Cardiac muscle cell (in vitro differentiated cells and primary cell): ENCODE measurements around the gene SIAH3. TPM values are rescaled to one million over a fixed set of nuclear protein-coding genes. Genes with fewer than 3 reads are reported as not detected.
"Not testable (repeated sequence)": the region's sequence is repeated elsewhere in the genome, so short reads cannot be mapped to it uniquely, and the experiment has no call there.

Source experiments
- DNase-seq, 2 donors: peaks; one replicate each; pipeline versions ENCODE4 v3.0.0 to v3.0.0-alpha.2; 2010 to 2017; ENCODE audit warnings: low read depth in 1 of 2, low spot score in 1 of 2
- H3K27ac ChIP-seq: fragments of 200-600 bp; sonication (generic); 2 replicates; pipeline ENCODE4 v1.5.1; 2016
- H3K27me3 ChIP-seq: fragments of 200-600 bp; sonication (generic); 2 replicates; pipeline ENCODE4 v1.6.0; 2016; ENCODE audit warnings: control low read depth
- H3K36me3 ChIP-seq: fragments of 200-600 bp; sonication (generic); 2 replicates; pipeline ENCODE4 v1.5.1; 2016; ENCODE audit warnings: control low read depth
- H3K4me1 ChIP-seq: fragments of 200-600 bp; sonication (generic); 2 replicates; pipeline ENCODE4 v1.8.1; 2017; ENCODE audit warnings: low read depth, mild to moderate bottlenecking, mixed run types
- H3K4me3 ChIP-seq: fragments of 200-600 bp; sonication (generic); 2 replicates; pipeline ENCODE4 v1.5.1; 2016; ENCODE audit warnings: mild to moderate bottlenecking
- H3K9me3 ChIP-seq: fragments of 200-600 bp; sonication (generic); 2 replicates; pipeline ENCODE4 v1.5.1; 2017; ENCODE audit warnings: low read depth, mild to moderate bottlenecking, control low read depth
- polyA plus RNA-seq: library from polyadenylated mRNA; unstranded; fragments of >200 nt; fragmentation: Nextera tagmentation; extraction: Ambion mirVana; gene quantifications from 2 replicates; pipeline ENCODE4 v1.2.1, GENCODE V29; 2016
- total RNA-seq: library from RNA; depleted of rRNA; stranded (reverse); fragments of >200 nt; gene quantifications from 2 replicates; pipeline ENCODE4 v1.2.3, GENCODE V29; 2016
- TF ChIP-seq, protein P1 (sequence below): IDR thresholded peaks from 2 replicates; pipeline ENCODE4 v1.5.1; 2012; ENCODE audit warnings: low read depth, mild to moderate bottlenecking, low read length

SIAH3 gene
- total and polyA plus RNA-seq, 2 experiments from 2014 or later: 1.3 to 3.9 TPM

DNA sequence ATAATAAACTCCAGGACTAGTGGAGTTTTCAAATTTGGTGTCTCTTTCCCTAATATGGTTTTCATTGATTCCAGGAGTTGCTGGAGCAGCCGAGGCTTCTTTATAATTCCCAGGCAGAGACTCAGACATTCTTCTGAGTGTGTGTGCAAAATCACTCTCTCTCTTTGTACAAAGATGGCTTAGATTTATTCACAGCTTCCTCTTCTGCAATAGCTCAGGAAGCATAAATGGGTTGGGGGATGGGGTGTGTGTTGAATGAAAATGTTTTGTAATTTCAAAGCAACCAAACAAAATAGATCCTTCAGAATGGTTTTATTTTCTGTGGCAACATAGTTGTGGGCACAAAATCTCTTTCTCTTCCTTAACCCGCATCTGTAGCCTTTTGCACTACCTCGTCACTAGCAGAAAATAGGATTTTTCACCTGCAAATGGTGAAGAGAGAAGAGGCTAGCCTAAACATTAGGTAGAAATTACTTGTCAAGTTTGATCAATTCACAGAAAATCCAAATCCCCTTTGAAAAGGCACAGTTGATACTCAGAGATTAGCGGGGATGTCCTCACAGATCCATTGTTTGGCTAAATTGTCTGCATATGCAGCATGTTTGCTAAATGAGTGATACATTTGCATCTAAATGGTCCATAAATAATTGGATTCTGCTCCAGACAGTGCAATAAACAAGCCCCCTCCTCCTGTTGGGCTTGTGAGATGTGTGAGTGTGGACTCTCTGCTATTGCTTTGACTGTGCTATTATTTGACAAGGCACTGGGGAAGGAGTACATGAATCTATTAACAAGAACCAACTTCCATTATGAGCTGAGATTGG lies 82.7 kb downstream of the SIAH3 start:
- Histone ChIP-seq H3K4me3 (no peak overlapping the region), H3K9me3 (no peaks in the 10 kb centered on the region), H3K27ac (no peak overlapping the region), H3K36me3 (no peaks in the 10 kb centered on the region), H3K4me1 (peaks cover 18% of the 10 kb centered on the region), H3K27me3 (peaks cover 4% of the 10 kb centered on the region)
- DNase-seq: no peak
- TF ChIP-seq, protein P1, sequence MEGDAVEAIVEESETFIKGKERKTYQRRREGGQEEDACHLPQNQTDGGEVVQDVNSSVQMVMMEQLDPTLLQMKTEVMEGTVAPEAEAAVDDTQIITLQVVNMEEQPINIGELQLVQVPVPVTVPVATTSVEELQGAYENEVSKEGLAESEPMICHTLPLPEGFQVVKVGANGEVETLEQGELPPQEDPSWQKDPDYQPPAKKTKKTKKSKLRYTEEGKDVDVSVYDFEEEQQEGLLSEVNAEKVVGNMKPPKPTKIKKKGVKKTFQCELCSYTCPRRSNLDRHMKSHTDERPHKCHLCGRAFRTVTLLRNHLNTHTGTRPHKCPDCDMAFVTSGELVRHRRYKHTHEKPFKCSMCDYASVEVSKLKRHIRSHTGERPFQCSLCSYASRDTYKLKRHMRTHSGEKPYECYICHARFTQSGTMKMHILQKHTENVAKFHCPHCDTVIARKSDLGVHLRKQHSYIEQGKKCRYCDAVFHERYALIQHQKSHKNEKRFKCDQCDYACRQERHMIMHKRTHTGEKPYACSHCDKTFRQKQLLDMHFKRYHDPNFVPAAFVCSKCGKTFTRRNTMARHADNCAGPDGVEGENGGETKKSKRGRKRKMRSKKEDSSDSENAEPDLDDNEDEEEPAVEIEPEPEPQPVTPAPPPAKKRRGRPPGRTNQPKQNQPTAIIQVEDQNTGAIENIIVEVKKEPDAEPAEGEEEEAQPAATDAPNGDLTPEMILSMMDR: no peak

DNA sequence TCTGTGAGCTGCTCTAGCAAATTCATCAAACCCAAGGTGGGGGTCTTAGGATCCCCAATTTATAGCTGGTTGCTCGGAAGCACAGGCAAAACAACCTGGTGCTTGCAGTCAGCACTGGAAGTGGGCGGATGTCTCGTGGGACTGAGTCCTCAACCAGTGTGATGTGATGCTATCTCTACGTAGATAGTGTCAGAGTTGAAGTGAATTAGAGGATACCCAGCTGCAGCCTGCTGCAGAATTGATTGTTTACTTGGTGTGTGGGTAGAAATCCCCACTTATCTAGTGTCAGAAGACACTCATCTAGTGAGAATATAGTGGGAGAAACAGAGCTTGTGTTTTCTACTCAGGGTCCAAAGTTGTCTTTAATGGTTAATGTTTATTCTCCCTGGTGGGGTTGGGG lies 86.1 kb downstream of the SIAH3 start:
- Histone ChIP-seq H3K27ac (no peak overlapping the region), H3K27me3 (peaks cover 4% of the 10 kb centered on the region), H3K4me3 (no peak overlapping the region), H3K36me3 (no peaks in the 10 kb centered on the region), H3K9me3 (no peaks in the 10 kb centered on the region), H3K4me1 (peaks cover 18% of the 10 kb centered on the region)
- DNase-seq: no peak
- TF ChIP-seq, protein P1: no peak

DNA sequence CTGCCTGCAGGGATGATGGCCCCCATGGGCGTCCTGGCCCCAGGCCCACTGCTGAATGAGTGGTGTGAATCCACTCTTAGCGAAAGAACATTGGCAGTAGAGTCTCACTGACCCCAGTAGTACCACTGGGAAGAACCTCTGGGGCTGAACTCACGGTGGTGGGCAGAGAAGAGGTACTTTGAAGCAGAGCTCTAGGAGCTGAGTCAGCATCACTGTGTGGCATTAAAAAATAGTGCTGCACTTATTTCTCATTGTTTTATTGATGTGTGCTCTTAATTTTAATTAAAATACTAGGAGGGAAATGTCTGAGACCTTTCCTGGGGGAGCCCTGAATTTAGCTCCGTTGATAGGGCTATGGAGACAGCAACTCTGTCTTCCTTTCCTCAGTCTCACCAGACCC lies 88.1 kb downstream of the SIAH3 start:
- TF ChIP-seq, protein P1: no peak
- no peak overlapping the region for H3K4me3 ChIP-seq
- H3K27ac ChIP-seq: no peak overlapping the region
- H3K36me3 ChIP-seq: no peaks in the 10 kb centered on the region
- no peaks in the 10 kb centered on the region for H3K9me3 ChIP-seq
- H3K4me1 ChIP-seq: peaks cover 5% of the 10 kb centered on the region
- H3K27me3 ChIP-seq: no peaks in the 10 kb centered on the region
- no peak for DNase-seq

DNA sequence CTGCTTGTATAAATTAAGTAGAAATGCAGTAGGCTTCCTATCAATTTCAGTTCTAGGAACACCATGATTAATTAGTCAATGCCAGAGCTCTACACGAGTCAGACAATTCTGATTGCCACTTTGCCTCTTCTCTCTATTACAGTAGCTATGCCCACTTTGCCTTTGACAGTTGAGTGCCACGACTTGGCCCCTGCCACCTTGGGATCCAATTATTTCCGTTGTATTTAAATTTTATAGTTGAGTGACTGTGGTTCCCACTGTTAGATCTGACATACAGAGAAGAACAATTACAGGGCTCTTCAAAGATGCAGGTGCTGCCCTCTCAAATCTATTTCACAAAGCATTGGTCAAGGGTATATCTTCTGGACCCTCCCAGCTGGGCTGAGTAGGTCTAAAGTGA lies 94.0 kb downstream of the SIAH3 start:
- H3K4me1 ChIP-seq, DNase-seq, H3K4me3 ChIP-seq, H3K27me3 ChIP-seq, H3K9me3 ChIP-seq, H3K36me3 ChIP-seq, H3K27ac ChIP-seq: not testable (repeated sequence)

DNA sequence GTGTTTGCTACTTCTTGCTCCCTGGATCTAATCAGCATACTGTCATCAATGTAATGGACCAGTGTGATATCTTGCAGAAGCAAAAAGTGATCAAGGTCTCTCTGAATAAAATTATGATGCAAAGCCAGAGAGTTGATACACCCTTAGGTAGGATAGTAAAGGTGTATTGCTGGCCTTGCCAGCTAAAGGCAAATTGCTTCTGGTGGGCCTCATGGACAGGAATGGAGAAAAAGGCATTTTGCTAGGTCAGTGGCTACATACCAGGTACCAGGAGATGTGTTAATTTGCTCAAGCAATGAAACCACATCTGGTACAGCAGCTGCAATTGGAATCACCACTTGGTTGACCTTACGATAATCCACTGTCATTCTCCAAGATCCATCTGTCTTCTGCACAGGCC lies 95.1 kb downstream of the SIAH3 start:
- not testable (repeated sequence) for H3K27me3 ChIP-seq, H3K4me3 ChIP-seq, DNase-seq, H3K36me3 ChIP-seq, H3K4me1 ChIP-seq, H3K9me3 ChIP-seq, H3K27ac ChIP-seq

DNA sequence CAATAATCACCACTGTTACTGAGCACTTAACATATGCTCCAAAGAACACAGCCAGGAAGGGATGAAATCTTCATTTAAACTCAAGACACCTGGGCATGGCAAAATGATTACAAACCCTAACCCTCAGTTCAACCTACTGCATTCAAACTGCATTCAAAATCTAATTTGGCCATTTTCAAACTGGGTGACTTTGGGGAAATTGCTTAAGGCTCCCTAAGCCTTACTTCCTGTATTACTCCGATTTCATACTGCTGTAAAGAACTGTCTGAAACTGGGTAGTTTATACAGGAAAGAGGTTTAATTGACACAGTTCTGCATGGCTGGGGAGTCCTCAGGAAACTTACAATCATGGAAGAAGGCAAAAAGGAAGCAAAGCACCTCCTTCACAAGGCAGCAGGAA lies 99.0 kb downstream of the SIAH3 start:
- Histone ChIP-seq H3K36me3 (no peaks in the 10 kb centered on the region), H3K9me3 (no peaks in the 10 kb centered on the region), H3K4me3 (no peak overlapping the region), H3K4me1 (no peaks in the 10 kb centered on the region), H3K27ac (no peak overlapping the region), H3K27me3 (no peaks in the 10 kb centered on the region)
- no peak for DNase-seq
- TF ChIP-seq, protein P1: no peak
